Measurements from ENCODE around the gene ST6GALNAC6. TPM values are rescaled to one million over a fixed set of nuclear protein-coding genes. Genes with fewer than 3 reads are reported as not detected.
"Not testable (repeated sequence)": the region's sequence is repeated elsewhere in the genome, so short reads cannot be mapped to it uniquely, and the experiment has no call there.

The ST6GALNAC6 gene
- total RNA-seq, 2 experiments from 2014 or later = 93.1 to 97.5 TPM

GRCh38 chr9:127847833-127848755, 51.3 kb downstream of the ST6GALNAC6 start:
- Histone ChIP-seq H3K9me3 (ENCODE audit: control insufficient read depth in 1 of 2, insufficient read depth in 1 of 2, low read length in 2 of 2) (peaks cover 15 to 32% of the 10 kb centered on the region in 2 experiments), H3K4me1 (ENCODE audit: insufficient read depth, low read length) (peaks cover 9% of the 10 kb centered on the region), H3K27ac (ENCODE audit: low read depth in 1 of 2, low read length in 2 of 2) (no peak overlapping the region), H3K36me3 (ENCODE audit: insufficient read depth, low read length) (no peaks in the 10 kb centered on the region), H3K27me3 (ENCODE audit: control insufficient read depth in 1 of 2, insufficient read depth in 2 of 2, low read length in 2 of 2) (no peaks in the 10 kb centered on the region), H3K4me3 (ENCODE audit: low read length) (no peak overlapping the region)
- intact Hi-C loops (cut with DNase I, micrococcal nuclease) = no loop called here
- no peak for DNase-seq
- ChIA-PET CTCF (no interaction called here), POLR2A (no interaction called here)
- TF ChIP-seq, protein P1, sequence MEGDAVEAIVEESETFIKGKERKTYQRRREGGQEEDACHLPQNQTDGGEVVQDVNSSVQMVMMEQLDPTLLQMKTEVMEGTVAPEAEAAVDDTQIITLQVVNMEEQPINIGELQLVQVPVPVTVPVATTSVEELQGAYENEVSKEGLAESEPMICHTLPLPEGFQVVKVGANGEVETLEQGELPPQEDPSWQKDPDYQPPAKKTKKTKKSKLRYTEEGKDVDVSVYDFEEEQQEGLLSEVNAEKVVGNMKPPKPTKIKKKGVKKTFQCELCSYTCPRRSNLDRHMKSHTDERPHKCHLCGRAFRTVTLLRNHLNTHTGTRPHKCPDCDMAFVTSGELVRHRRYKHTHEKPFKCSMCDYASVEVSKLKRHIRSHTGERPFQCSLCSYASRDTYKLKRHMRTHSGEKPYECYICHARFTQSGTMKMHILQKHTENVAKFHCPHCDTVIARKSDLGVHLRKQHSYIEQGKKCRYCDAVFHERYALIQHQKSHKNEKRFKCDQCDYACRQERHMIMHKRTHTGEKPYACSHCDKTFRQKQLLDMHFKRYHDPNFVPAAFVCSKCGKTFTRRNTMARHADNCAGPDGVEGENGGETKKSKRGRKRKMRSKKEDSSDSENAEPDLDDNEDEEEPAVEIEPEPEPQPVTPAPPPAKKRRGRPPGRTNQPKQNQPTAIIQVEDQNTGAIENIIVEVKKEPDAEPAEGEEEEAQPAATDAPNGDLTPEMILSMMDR (IDR thresholded peaks at IDR 0.05) = no peak
- no peaks in the 10 kb centered on the region for H3K27me3 Mint-ChIP-seq
- H3K27ac Mint-ChIP-seq = no peak overlapping the region
- peaks cover 19% of the 10 kb centered on the region for H3K4me1 Mint-ChIP-seq (ENCODE audit: low read depth)
- H3K4me3 Mint-ChIP-seq = no peak overlapping the region
- no peak for ATAC-seq (ENCODE audit: poor library complexity)
- peaks cover 16% of the 10 kb centered on the region for H3K36me3 Mint-ChIP-seq (ENCODE audit: low read depth)
- peaks cover 8% of the 10 kb centered on the region for H3K9me3 Mint-ChIP-seq

DNA sequence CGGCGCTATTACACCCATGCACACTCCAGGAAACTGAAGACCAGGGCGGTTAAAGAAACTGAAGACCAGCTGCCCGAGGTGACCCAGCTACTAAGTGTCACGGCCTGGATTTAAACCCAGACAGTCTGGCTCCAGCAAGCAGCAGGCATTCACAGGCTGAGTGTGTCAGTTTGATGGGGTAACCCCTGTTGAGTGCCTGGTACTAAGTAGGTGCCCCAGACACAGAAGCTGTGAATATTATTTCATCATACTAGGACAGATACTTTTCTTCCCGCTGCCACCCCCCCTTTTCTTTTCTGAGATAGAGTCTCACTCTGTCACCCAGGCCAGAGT, 52.3 kb downstream of the ST6GALNAC6 start:
- Histone ChIP-seq H3K27me3 (ENCODE audit: control insufficient read depth in 1 of 2, insufficient read depth in 2 of 2, low read length in 2 of 2) (no peaks in the 10 kb centered on the region), H3K4me1 (ENCODE audit: insufficient read depth, low read length) (peaks cover 3% of the 10 kb centered on the region), H3K9me3 (ENCODE audit: control insufficient read depth in 1 of 2, insufficient read depth in 1 of 2, low read length in 2 of 2) (peaks cover 15 to 32% of the 10 kb centered on the region in 2 experiments), H3K36me3 (ENCODE audit: insufficient read depth, low read length) (no peaks in the 10 kb centered on the region), H3K27ac (ENCODE audit: low read depth in 1 of 2, low read length in 2 of 2) (no peak overlapping the region), H3K4me3 (ENCODE audit: low read length) (no peak overlapping the region)
- no peaks in the 10 kb centered on the region for H3K27me3 Mint-ChIP-seq
- H3K9me3 Mint-ChIP-seq = peaks cover 8% of the 10 kb centered on the region
- TF ChIP-seq, protein P1 (IDR thresholded peaks at IDR 0.05) = no peak
- ChIA-PET POLR2A (no interaction called here), CTCF (no interaction called here)
- peaks cover 11% of the 10 kb centered on the region for H3K4me1 Mint-ChIP-seq (ENCODE audit: low read depth)
- no peak for DNase-seq
- H3K36me3 Mint-ChIP-seq (ENCODE audit: low read depth) = peaks cover 16% of the 10 kb centered on the region
- intact Hi-C loops (cut with DNase I, micrococcal nuclease) = no loop called here
- H3K4me3 Mint-ChIP-seq = no peak overlapping the region
- H3K27ac Mint-ChIP-seq = no peak overlapping the region
- ATAC-seq (ENCODE audit: poor library complexity) = no peak

DNA sequence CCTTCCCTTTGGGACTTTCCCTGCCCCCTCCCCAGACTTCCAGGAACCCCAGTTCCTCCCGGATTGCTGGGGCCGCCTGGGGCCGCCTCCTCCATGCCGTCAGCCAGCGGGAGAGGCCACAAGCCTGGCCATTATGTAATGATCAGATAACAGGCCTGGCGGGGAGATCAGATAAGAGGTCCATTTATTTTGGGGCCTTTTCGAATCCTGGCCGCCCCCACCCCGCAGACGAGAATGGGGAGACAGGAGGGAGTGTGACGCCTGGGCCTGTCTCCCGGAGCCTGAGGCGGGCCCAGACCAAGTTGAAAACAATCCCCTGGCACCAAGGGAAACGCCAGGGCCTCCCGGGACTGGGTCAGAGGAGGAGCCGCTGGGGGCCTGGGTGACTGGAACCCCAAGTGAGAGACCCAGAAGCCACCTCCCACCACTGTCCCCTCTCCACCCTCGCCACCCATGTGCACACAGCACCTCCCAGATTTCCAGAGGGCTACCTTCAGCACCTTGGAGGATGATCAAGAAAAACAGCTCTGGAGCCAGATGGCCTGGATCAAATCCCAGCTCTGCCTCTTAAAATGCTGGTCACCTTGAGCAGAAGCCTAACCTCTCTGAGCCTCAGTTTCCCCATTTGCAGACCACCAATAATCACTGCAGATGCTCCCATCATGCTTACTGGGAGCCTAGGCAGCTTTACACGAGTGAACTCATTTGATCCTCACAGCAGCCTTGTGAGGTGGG, 52.8 kb downstream of the ST6GALNAC6 start:
- ATAC-seq (ENCODE audit: poor library complexity) = no peak
- intact Hi-C loops (cut with DNase I, micrococcal nuclease) = no loop called here
- H3K27me3 ChIP-seq (ENCODE audit: control insufficient read depth in 1 of 2, insufficient read depth in 2 of 2, low read length in 2 of 2) = no peaks in the 10 kb centered on the region
- no peaks in the 10 kb centered on the region for H3K4me1 ChIP-seq (ENCODE audit: insufficient read depth, low read length)
- peaks cover 15 to 32% of the 10 kb centered on the region in 2 experiments for H3K9me3 ChIP-seq (ENCODE audit: control insufficient read depth in 1 of 2, insufficient read depth in 1 of 2, low read length in 2 of 2)
- peaks cover 2% of the 10 kb centered on the region for H3K36me3 ChIP-seq (ENCODE audit: insufficient read depth, low read length)
- peaks cover 16% of the 10 kb centered on the region for H3K36me3 Mint-ChIP-seq (ENCODE audit: low read depth)
- no peak overlapping the region for H3K4me3 ChIP-seq (ENCODE audit: low read length)
- no peak for DNase-seq
- TF ChIP-seq, protein P1 (IDR thresholded peaks at IDR 0.05) = no peak
- peaks cover 7% of the 10 kb centered on the region for H3K4me1 Mint-ChIP-seq (ENCODE audit: low read depth)
- H3K9me3 Mint-ChIP-seq = peaks cover 8% of the 10 kb centered on the region
- no peaks in the 10 kb centered on the region for H3K27me3 Mint-ChIP-seq
- no peak overlapping the region for H3K27ac Mint-ChIP-seq
- no peak overlapping the region for H3K4me3 Mint-ChIP-seq
- CTCF ChIA-PET = no interaction called here
- no peak overlapping the region for H3K27ac ChIP-seq (ENCODE audit: low read depth in 1 of 2, low read length in 2 of 2)
- POLR2A ChIA-PET = no interaction called here

GRCh38 chr9:127845619-127846018, 53.8 kb downstream of the ST6GALNAC6 start:
- Histone ChIP-seq H3K9me3 (ENCODE audit: control insufficient read depth in 1 of 2, insufficient read depth in 1 of 2, low read length in 2 of 2) (peaks cover 15 to 29% of the 10 kb centered on the region in 2 experiments), H3K36me3 (ENCODE audit: insufficient read depth, low read length) (peaks cover 11% of the 10 kb centered on the region)
- H3K27ac Mint-ChIP-seq; intact Hi-C loops (cut with DNase I, micrococcal nuclease); H3K27ac ChIP-seq (ENCODE audit: low read depth in 1 of 2, low read length in 2 of 2); H3K4me1 ChIP-seq (ENCODE audit: insufficient read depth, low read length); H3K4me3 Mint-ChIP-seq; H3K4me1 Mint-ChIP-seq (ENCODE audit: low read depth); DNase-seq; H3K27me3 ChIP-seq (ENCODE audit: control insufficient read depth in 1 of 2, insufficient read depth in 2 of 2, low read length in 2 of 2); CTCF ChIA-PET; ATAC-seq (ENCODE audit: poor library complexity); POLR2A ChIA-PET; H3K4me3 ChIP-seq (ENCODE audit: low read length); H3K9me3 Mint-ChIP-seq; H3K27me3 Mint-ChIP-seq: not testable (repeated sequence)
- peaks cover 14% of the 10 kb centered on the region for H3K36me3 Mint-ChIP-seq (ENCODE audit: low read depth)

Measured in CD4-positive, alpha-beta T cell (primary cell).